ENCODE results near the gene EML4. TPM values are rescaled to one million over a fixed set of nuclear protein-coding genes. Genes with fewer than 3 reads are reported as not detected.
A peak's percentile ranks its signal among the peaks of the same experiment; 100 is the strongest.

Gene EML4
- total and polyA plus RNA-seq, 2 of the 13 experiments (the other 11 are each of a cell fraction or from before 2014, with no cell fraction given), result 243 to 476 TPM

DNA sequence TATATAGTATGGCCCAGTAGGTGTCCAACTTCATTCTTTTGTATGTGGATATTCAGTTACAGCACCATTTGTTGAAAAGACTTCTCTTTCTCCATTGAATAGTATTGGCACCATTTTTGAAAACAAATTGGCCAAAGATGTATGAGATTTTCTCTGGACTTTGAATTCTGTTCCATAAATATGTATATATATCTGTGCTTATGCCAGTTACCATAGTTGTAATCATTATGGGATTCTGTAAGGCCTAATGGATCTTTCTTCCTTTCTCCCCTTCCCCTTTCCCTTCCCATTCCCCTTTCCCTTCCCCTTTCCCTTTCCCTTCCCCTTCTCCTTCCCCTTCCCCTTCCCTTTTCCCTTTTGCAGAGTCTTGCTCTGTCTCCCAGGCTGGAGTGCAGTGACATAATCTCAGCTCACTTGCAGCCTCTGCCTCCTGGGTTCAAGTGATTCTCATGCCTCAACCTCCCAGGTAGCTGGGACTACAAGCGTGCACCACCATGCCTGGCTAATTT is 140.9 kb downstream of the EML4 start (continued):
- TF ChIP-seq, protein P1, sequence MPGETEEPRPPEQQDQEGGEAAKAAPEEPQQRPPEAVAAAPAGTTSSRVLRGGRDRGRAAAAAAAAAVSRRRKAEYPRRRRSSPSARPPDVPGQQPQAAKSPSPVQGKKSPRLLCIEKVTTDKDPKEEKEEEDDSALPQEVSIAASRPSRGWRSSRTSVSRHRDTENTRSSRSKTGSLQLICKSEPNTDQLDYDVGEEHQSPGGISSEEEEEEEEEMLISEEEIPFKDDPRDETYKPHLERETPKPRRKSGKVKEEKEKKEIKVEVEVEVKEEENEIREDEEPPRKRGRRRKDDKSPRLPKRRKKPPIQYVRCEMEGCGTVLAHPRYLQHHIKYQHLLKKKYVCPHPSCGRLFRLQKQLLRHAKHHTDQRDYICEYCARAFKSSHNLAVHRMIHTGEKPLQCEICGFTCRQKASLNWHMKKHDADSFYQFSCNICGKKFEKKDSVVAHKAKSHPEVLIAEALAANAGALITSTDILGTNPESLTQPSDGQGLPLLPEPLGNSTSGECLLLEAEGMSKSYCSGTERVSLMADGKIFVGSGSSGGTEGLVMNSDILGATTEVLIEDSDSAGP (CRISPR knock-in tag; IDR thresholded peaks at IDR 0.05; ENCODE audit: borderline replicate concordance), result no peak

DNA sequence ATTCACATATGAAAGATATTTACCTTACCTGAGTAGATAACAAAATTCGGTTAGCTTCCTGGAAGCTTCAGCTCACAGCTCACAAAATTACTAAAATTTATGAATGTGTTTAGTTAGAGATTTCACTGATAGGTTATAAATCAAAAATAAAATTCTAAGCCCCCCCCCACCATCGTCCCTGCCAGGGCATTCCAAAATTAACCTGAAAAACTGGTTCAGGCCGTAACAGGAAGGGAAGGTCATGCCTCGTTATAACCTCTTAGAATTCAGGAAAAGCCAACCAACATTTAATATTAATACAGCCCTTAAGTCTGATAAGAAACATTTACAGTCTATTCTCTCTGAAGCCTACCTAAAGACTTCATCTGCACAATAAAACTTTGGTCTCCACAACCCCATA is 143.0 kb downstream of the EML4 start:
- Histone ChIP-seq H3K36me3 (replicated peaks in 1 of 2; ENCODE audit: control insufficient read depth in 1 of 2, insufficient read depth in 2 of 2, low read length in 2 of 2) (peaks cover 14 to 75% of the 10 kb centered on the region in 2 experiments), H3K27ac (ENCODE audit: extremely low read length, insufficient read depth, low read length) (no peak overlapping the region), H2AFZ (ENCODE audit: low read length) (no peak overlapping the region), H3K4me3 (replicated peaks in 1 of 3; ENCODE audit: insufficient read depth in 1 of 3, low read depth in 2 of 3, low read length in 3 of 3) (no peak overlapping the region), H3K4me2 (ENCODE audit: low read depth, low read length) (no peak overlapping the region), H3K4me1 (ENCODE audit: insufficient read depth, low read length) (no peaks in the 10 kb centered on the region), H3K9me3 (ENCODE audit: low read length) (no peaks in the 10 kb centered on the region), H3K9ac (ENCODE audit: insufficient read depth, low read depth, low read length) (no peak overlapping the region), H3K27me3 (ENCODE audit: control insufficient read depth in 1 of 2, insufficient read depth in 2 of 2, low read length in 2 of 2) (no peaks in the 10 kb centered on the region), H3K79me2 (ENCODE audit: insufficient read depth, low read length) (no peaks in the 10 kb centered on the region), H4K20me1 (ENCODE audit: insufficient read depth, low read length) (peaks cover 32% of the 10 kb centered on the region)
- intact Hi-C loops (cut with micrococcal nuclease; ENCODE audit: unreplicated experiment), result no loop called here
- in situ Hi-C loops (cut with HindIII; ENCODE audit: extremely low pct_ligation_motif_present, low pct_unique_long_range_greater_than_20kb), result no loop called here
- ATAC-seq (no peak), DNase-seq (ENCODE audit: low spot score) (no peak), FAIRE-seq (no peak)
- POLR2A ChIA-PET, result no interaction called here
- BruUV-seq (replicated peaks), result no TSS peak
- TF ChIP-seq RBM22 (optimal IDR thresholded peaks at IDR 0.05; ENCODE audit: low read length) (peak; percentile 90), KDM4B (CRISPR knock-in tag; IDR thresholded peaks at IDR 0.05) (no peak)
- TF ChIP-seq, protein P2, sequence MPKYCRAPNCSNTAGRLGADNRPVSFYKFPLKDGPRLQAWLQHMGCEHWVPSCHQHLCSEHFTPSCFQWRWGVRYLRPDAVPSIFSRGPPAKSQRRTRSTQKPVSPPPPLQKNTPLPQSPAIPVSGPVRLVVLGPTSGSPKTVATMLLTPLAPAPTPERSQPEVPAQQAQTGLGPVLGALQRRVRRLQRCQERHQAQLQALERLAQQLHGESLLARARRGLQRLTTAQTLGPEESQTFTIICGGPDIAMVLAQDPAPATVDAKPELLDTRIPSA (CRISPR knock-in tag; IDR thresholded peaks at IDR 0.05; ENCODE audit: borderline replicate concordance), result no peak
- CTCF ChIA-PET (ENCODE audit: low intra/inter-chr PET ratio, low total read pairs), result no interaction called here
- WGBS (ENCODE audit: low lambda C conversion rate), result 95% methylated on average over 4 of the region's 4 CpGs

Measured in HepG2 (cell line).